IMR-90 (cell line): Measurements from ENCODE around the gene AMOTL1. TPM values are rescaled to one million over a fixed set of nuclear protein-coding genes. Genes with fewer than 3 reads are reported as not detected.

Source experiments
- ATAC-seq: fragments of 200-7000 bp; cut with Tn5 transposase; 2 replicates; pipeline ENCODE4 v1.9.1; 2020; ENCODE audit warnings: low read depth, mild to moderate bottlenecking, moderate library complexity
- BruUV-seq: library from RNA; stranded (reverse); fragments of 400-500 nt; replicated peaks from 2 replicates; lab custom pipeline; 2021; lab: Mats Ljungman, UMichigan
- CTCF ChIA-PET: fragments of 300-600 bp; formaldehyde crosslinking; extraction: SDS; loops from one replicate; lab custom pipeline; 2021; ENCODE audit warnings: antibody characterized with exemption; lab: Yijun Ruan, JAX
- POLR2A ChIA-PET: fragments of 300-600 bp; sonication (Branson Sonifier 250); formaldehyde crosslinking; loops from one replicate; lab custom pipeline; 2022; ENCODE audit warnings: antibody characterized with exemption; ENCODE audit not compliant: unreplicated experiment; lab: Charles Lee
- DNase-seq: peaks from one replicate; pipeline ENCODE4 v3.0.0; 2013
- H2AFZ ChIP-seq: replicated peaks from 2 replicates; pipeline ENCODE3; 2013; ENCODE audit warnings: low read length, mild to moderate bottlenecking; ENCODE audit not compliant: poor library complexity
- H2AK5ac ChIP-seq: 2 replicates; pipeline ENCODE4 v1.6.1; 2013; ENCODE audit warnings: low read depth, low read length, inconsistent platforms
- H2AK9ac ChIP-seq: replicated peaks from 2 replicates; pipeline ENCODE3; 2013; ENCODE audit warnings: mild to moderate bottlenecking, low read depth, low read length, moderate library complexity; ENCODE audit not compliant: poor library complexity
- H2BK120ac ChIP-seq: 2 replicates; pipeline ENCODE4 v1.6.1; 2013; ENCODE audit warnings: low read depth, low read length, inconsistent platforms
- H2BK15ac ChIP-seq: 3 replicates; pipeline ENCODE4 v1.6.1; 2013; ENCODE audit warnings: low read depth, low read length, inconsistent platforms
- H2BK20ac ChIP-seq: 2 replicates; pipeline ENCODE4 v1.6.1; 2013; ENCODE audit warnings: low read depth, mild to moderate bottlenecking, inconsistent platforms, low read length, moderate library complexity
- H2BK5ac ChIP-seq: 2 replicates; pipeline ENCODE4 v1.6.1; 2013; ENCODE audit warnings: mild to moderate bottlenecking, low read depth, low read length, inconsistent platforms; ENCODE audit not compliant: poor library complexity, severe bottlenecking
- H3K14ac ChIP-seq: replicated peaks from 2 replicates; pipeline ENCODE4 v1.6.1; 2013; ENCODE audit warnings: low read depth, low read length, inconsistent platforms
- H3K18ac ChIP-seq: 2 replicates; pipeline ENCODE4 v1.6.1; 2013; ENCODE audit warnings: low read depth, low read length, control low read depth
- H3K23ac ChIP-seq: 2 replicates; pipeline ENCODE4 v1.6.1; 2013; ENCODE audit warnings: low read depth, low read length, inconsistent platforms
- H3K27ac ChIP-seq: 2 replicates; pipeline ENCODE4 v1.5.1; 2013; ENCODE audit warnings: mild to moderate bottlenecking, control low read depth, low read length; ENCODE audit not compliant: insufficient read depth
- H3K27me3 ChIP-seq: 2 replicates; pipeline ENCODE4 v1.6.1; 2013; ENCODE audit warnings: low read length; ENCODE audit not compliant: control insufficient read depth, insufficient read depth
- H3K36me3 ChIP-seq: 2 replicates; pipeline ENCODE4 v1.6.1; 2013; ENCODE audit warnings: low read length, mixed read lengths; ENCODE audit not compliant: control insufficient read depth, insufficient read depth
- H3K4ac ChIP-seq: 2 replicates; pipeline ENCODE4 v1.6.1; 2013; ENCODE audit warnings: low read depth, low read length, inconsistent platforms
- H3K4me1 ChIP-seq: 2 replicates; pipeline ENCODE4 v1.6.1; 2013; ENCODE audit warnings: low read length, mixed read lengths; ENCODE audit not compliant: control insufficient read depth, insufficient read depth
- H3K4me2 ChIP-seq: 2 replicates; pipeline ENCODE4 v1.6.1; 2013; ENCODE audit warnings: low read depth, mild to moderate bottlenecking, control low read depth, low read length, moderate library complexity
- H3K4me3 ChIP-seq: 2 replicates; pipeline ENCODE4 v1.5.1; 2013; ENCODE audit warnings: low read depth, mild to moderate bottlenecking, control low read depth, low read length, moderate library complexity; ENCODE audit not compliant: insufficient read depth
- H3K56ac ChIP-seq: 2 replicates; pipeline ENCODE4 v1.6.1; 2013; ENCODE audit warnings: low read length, inconsistent platforms; ENCODE audit not compliant: insufficient read depth; ENCODE audit errors: extremely low read depth
- H3K79me1 ChIP-seq, 2 experiments: 2 replicates each; pipeline ENCODE4 v1.6.1; 2013; ENCODE audit warnings: low read length in 2 of 2, inconsistent platforms in 1 of 2, low read depth in 1 of 2
- H3K9ac ChIP-seq: 2 replicates; pipeline ENCODE4 v1.6.1; 2013; ENCODE audit warnings: low read depth, low read length, control low read depth
- H3K9me1 ChIP-seq: 2 replicates; pipeline ENCODE4 v1.6.1; 2013; ENCODE audit warnings: low read length, inconsistent platforms; ENCODE audit not compliant: insufficient read depth
- H3K9me3 ChIP-seq: 2 replicates; pipeline ENCODE4 v1.6.1; 2013; ENCODE audit warnings: low read length; ENCODE audit not compliant: control insufficient read depth, insufficient read depth
- H4K20me1 ChIP-seq: 2 replicates; pipeline ENCODE4 v1.6.1; 2013; ENCODE audit warnings: low read length, inconsistent platforms; ENCODE audit not compliant: insufficient read depth
- H4K5ac ChIP-seq: 2 replicates; pipeline ENCODE4 v1.6.1; 2013; ENCODE audit warnings: mild to moderate bottlenecking, low read depth, low read length, control low read depth
- H4K8ac ChIP-seq, 2 experiments: 2 replicates each; pipeline ENCODE4 v1.6.1; 2013; ENCODE audit warnings: low read depth in 2 of 2, low read length in 2 of 2, control low read depth in 1 of 2, inconsistent platforms in 1 of 2
- H4K91ac ChIP-seq: 2 replicates; pipeline ENCODE4 v1.6.1; 2013; ENCODE audit warnings: low read depth, low read length, inconsistent platforms; ENCODE audit not compliant: insufficient read depth
- BHLHE40 ChIP-seq: fragments of 150-350 bp; IDR thresholded peaks from 2 replicates; pipeline ENCODE4 v1.6.1; 2016; ENCODE audit warnings: mild to moderate bottlenecking, low read depth, low read length
- CHD1 ChIP-seq: IDR thresholded peaks from 2 replicates; pipeline ENCODE4 v1.6.1; 2012; ENCODE audit warnings: low read depth, low read length, improper control_type of control experiment
- CTCF ChIP-seq: conservative IDR thresholded peaks from 2 replicates; pipeline ENCODE4 v1.5.1; 2012; ENCODE audit warnings: mild to moderate bottlenecking, low read depth, low read length, improper control_type of control experiment
- MAFK ChIP-seq: IDR thresholded peaks from 2 replicates; pipeline ENCODE4 v1.6.1; 2012; ENCODE audit warnings: low read depth, low read length, improper control_type of control experiment
- MAZ ChIP-seq: IDR thresholded peaks from 2 replicates; pipeline ENCODE4 v1.6.1; 2012; ENCODE audit warnings: low read depth, mild to moderate bottlenecking, low read length, improper control_type of control experiment, moderate library complexity, borderline replicate concordance
- NFE2L2 ChIP-seq: fragments of 150-350 bp; IDR thresholded peaks from 2 replicates; pipeline ENCODE4 v1.6.1; 2016; ENCODE audit warnings: low read depth, mild to moderate bottlenecking, low read length
- POLR2A ChIP-seq: IDR thresholded peaks from 2 replicates; pipeline ENCODE4 v1.6.1; 2012; ENCODE audit warnings: mild to moderate bottlenecking, low read depth, low read length
- RCOR1 ChIP-seq: IDR thresholded peaks from 2 replicates; pipeline ENCODE4 v1.6.1; 2012; ENCODE audit warnings: mild to moderate bottlenecking, low read length, improper control_type of control experiment; ENCODE audit not compliant: insufficient replicate concordance
- SMC3 ChIP-seq: fragments of 150-350 bp; IDR thresholded peaks from 2 replicates; pipeline ENCODE4 v1.6.1; 2016; ENCODE audit warnings: low read depth, mild to moderate bottlenecking, antibody characterized with exemption, low read length, moderate library complexity
- USF2 ChIP-seq: fragments of 150-350 bp; IDR thresholded peaks from 2 replicates; pipeline ENCODE4 v1.6.1; 2017; ENCODE audit warnings: mild to moderate bottlenecking, antibody characterized with exemption, low read length, low read depth
- WGBS, 2 experiments: methylation state at CpG; one replicate each; pipeline versions ENCODE4 v1.1.5 to v1.1.7; 2013; ENCODE audit warnings: missing lambda C conversion rate in 2 of 2; ENCODE audit not compliant: insufficient read length in 1 of 2; ENCODE audit errors: extremely low coverage in 2 of 2; 5-methylcytosine and 5-hydroxymethylcytosine counted together
- dilution Hi-C: fragments of 300-500 bp; cut with HindIII; formaldehyde crosslinking; loops from one replicate; pipeline ENCODE4 v1.14.3; 2018; ENCODE audit warnings: low sequenced_read_pairs; ENCODE audit not compliant: unreplicated experiment
- in situ Hi-C: fragments of 300-500 bp; cut with MboI; formaldehyde crosslinking; loops from 3 replicates; pipeline ENCODE4 v1.14.3; 2019; ENCODE audit warnings: low sequenced_read_pairs, inconsistent platforms, mixed read lengths
- intact Hi-C: fragments of 100-400 bp; cut with micrococcal nuclease; formaldehyde crosslinking; loops from 2 replicates; pipeline ENCODE4 v1.10.0; 2022
- polyA plus RNA-seq, 3 experiments: library from polyadenylated mRNA; depleted of rRNA; stranded (reverse); fragments of >200 nt; gene quantifications; 2 replicates each; pipeline ENCODE4 v1.2.3, GENCODE V29; 2012; ENCODE audit warnings: low replicate concordance in 1 of 3
- total RNA-seq: library from RNA; depleted of rRNA; stranded (reverse); fragments of >200 nt; gene quantifications from 2 replicates; pipeline ENCODE4 v1.2.3, GENCODE V29; 2012
- TF ChIP-seq, protein P1 (sequence below): fragments of 150-350 bp; IDR thresholded peaks from 2 replicates; pipeline ENCODE4 v1.6.1; 2016; ENCODE audit warnings: low read depth, mild to moderate bottlenecking, low read length, moderate library complexity, borderline replicate concordance

AMOTL1 gene
- total and polyA plus RNA-seq, 2 of the 4 experiments (the other 2 are of a cell fraction), result 18.6 to 49.5 TPM

DNA sequence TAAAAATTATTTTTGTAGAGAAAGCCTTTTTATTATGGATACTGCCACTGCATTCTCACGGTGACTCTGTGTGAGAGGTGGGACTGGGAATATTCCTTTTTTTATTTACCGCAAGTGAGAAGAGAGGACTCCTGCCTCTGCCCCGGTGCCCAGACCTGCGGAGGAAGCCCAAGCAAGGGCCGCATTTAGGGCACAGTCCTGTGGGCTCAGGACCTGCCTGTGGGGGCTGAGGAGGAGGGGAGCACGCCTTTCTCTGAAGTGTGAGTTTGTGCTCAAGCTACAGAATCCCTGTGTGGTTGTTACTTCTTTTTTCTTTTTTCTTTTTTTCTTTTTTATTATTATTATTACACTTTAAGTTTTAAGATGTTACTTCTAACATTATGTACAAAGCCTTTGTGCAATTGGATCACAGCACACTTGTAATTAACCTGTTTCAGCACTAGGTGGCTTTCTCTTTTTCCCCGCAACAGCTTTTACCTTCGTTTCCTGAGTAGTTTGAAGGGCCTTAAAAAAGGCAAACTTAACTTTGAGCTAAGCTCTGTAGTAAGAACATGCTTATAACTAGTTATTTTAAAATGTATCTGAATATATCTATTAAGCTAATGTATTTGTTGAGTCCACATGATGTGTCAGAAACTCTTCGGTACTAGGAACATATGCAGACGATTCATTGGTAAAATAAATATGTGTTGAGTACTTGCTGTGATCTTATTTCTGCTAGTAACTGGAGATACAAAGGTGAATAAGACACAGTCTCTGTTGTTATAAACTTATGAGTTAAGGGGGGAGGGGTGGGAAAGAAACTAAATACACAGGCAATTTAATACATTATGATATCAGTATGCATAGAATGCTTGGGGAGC, 18.3 kb downstream of the AMOTL1 start (continued):
- TF ChIP-seq SMC3 (peak; percentile 40), MAZ (no peak)

DNA sequence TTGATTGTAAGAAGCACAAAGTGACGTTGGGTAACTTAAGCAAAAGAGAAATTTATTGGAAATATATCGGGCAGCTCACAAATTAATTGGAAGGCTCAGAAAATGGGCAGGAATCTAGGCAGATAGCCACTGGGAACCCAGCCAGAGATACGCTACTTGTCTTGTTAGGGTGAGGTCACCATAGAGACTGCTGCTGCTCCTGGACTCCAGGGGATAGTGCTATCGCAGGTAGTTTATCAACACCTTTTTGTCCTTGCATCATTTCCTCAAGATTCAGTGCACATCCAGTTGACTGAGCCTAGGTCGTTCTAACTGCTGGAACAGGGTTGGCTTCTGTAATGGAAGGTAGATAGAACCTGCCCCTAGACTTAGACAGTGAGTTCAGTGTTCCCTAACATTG, 19.6 kb downstream of the AMOTL1 start:
- Histone ChIP-seq H2BK15ac (no peak overlapping the region), H3K18ac (no peak overlapping the region), H3K9me1 (peaks cover 26% of the 10 kb centered on the region), H2AFZ (no peak overlapping the region), H3K4me1 (peaks cover 34% of the 10 kb centered on the region), H4K8ac (0 out of 4 replicates have a peak overlapping the region, but pooled peaks of 1 of the 2 experiments have one; percentile 4), H2BK5ac (no peak overlapping the region), H3K14ac (peak overlapping the region; percentile 35), H3K56ac (no peak overlapping the region), H2BK20ac (0 out of 2 replicates have a peak overlapping the region, but pooled peaks have one; percentile 6), H3K9ac (no peak overlapping the region), H3K23ac (peak overlapping the region; percentile 61; the same call in 1 of the 2 replicates), H3K4me2 (no peak overlapping the region), H3K4ac (no peak overlapping the region), H3K9me3 (no peaks in the 10 kb centered on the region), H2AK9ac (no peak overlapping the region), H3K4me3 (no peak overlapping the region), H3K27me3 (no peaks in the 10 kb centered on the region), H3K79me1 (peaks cover 44 to 81% of the 10 kb centered on the region in 2 experiments), H3K27ac (no peak overlapping the region), H2AK5ac (peak overlapping the region; percentile 90), H4K91ac (peak overlapping the region; percentile 26; the same call in 1 of the 2 replicates), H4K20me1 (peaks cover 61% of the 10 kb centered on the region), H2BK120ac (no peak overlapping the region), H4K5ac (no peak overlapping the region), H3K36me3 (no peaks in the 10 kb centered on the region)
- no peak for ATAC-seq
- dilution Hi-C loops, result no loop called here
- no TSS peak for BruUV-seq
- ChIA-PET CTCF (no interaction called here), POLR2A (no interaction called here)
- no peak for DNase-seq
- in situ Hi-C loops, result no loop called here
- intact Hi-C loops, result no loop called here
- no CpG with 5 or more reads among the region's 5 CpGs for WGBS, 2 experiments
- TF ChIP-seq CTCF (no peak), RCOR1 (no peak), POLR2A (no peak), BHLHE40 (no peak), MAFK (no peak), CHD1 (no peak), NFE2L2 (no peak), MAZ (no peak), SMC3 (no peak), USF2 (no peak)
- TF ChIP-seq, protein P1, sequence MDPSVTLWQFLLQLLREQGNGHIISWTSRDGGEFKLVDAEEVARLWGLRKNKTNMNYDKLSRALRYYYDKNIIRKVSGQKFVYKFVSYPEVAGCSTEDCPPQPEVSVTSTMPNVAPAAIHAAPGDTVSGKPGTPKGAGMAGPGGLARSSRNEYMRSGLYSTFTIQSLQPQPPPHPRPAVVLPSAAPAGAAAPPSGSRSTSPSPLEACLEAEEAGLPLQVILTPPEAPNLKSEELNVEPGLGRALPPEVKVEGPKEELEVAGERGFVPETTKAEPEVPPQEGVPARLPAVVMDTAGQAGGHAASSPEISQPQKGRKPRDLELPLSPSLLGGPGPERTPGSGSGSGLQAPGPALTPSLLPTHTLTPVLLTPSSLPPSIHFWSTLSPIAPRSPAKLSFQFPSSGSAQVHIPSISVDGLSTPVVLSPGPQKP, result no peak
